ENCODE results near the gene SUPT4H1. TPM values are rescaled to one million over a fixed set of nuclear protein-coding genes. Genes with fewer than 3 reads are reported as not detected.

SUPT4H1 gene
- total and polyA plus RNA-seq, 2 experiments from 2014 or later, result 82.2 to 83.7 TPM

DNA sequence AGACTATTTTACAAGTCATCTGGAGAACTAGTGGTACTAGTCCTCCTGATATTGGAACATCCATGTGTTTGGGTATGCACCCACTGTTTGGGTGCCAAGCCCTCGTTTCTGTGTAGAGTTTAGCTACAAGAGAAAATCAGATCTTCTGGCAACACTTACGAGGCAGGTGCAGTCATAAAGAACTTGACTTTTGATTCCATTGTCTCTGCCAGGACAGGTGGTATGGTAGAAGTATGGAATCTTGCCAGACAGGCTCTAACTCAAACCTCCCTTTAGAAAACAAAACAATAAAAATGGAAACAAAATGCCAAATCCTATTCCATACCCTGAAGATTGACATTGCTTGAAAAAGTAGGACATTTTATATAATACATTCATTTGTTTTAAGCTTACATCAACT lies 49.3 kb upstream of the SUPT4H1 start:
- no peak for ATAC-seq
- Mint-ChIP-seq H3K36me3 (ENCODE audit: low read depth) (no peaks in the 10 kb centered on the region), H3K4me3 (no peak overlapping the region), H3K9me3 (no peaks in the 10 kb centered on the region), H3K27me3 (ENCODE audit: insufficient read depth, low read depth, poor library complexity) (peaks cover 75% of the 10 kb centered on the region), H3K27ac (no peak overlapping the region), H3K4me1 (peaks cover 40% of the 10 kb centered on the region)
- peaks cover 32% of the 10 kb centered on the region for H3K4me1 ChIP-seq (ENCODE audit: insufficient read depth)
- no peaks in the 10 kb centered on the region for H3K36me3 ChIP-seq (ENCODE audit: insufficient read depth)
- no peaks in the 10 kb centered on the region for H3K79me2 ChIP-seq (replicated peaks; ENCODE audit: insufficient read depth)
- TF ChIP-seq, protein P1, sequence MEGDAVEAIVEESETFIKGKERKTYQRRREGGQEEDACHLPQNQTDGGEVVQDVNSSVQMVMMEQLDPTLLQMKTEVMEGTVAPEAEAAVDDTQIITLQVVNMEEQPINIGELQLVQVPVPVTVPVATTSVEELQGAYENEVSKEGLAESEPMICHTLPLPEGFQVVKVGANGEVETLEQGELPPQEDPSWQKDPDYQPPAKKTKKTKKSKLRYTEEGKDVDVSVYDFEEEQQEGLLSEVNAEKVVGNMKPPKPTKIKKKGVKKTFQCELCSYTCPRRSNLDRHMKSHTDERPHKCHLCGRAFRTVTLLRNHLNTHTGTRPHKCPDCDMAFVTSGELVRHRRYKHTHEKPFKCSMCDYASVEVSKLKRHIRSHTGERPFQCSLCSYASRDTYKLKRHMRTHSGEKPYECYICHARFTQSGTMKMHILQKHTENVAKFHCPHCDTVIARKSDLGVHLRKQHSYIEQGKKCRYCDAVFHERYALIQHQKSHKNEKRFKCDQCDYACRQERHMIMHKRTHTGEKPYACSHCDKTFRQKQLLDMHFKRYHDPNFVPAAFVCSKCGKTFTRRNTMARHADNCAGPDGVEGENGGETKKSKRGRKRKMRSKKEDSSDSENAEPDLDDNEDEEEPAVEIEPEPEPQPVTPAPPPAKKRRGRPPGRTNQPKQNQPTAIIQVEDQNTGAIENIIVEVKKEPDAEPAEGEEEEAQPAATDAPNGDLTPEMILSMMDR (conservative IDR thresholded peaks at IDR 0.05; ENCODE audit: low read depth in 2 of 2), result no peak
- TF ChIP-seq JUNB (IDR thresholded peaks at IDR 0.05; ENCODE audit: unreplicated experiment) (no peak), POLR2AphosphoS5 (IDR thresholded peaks at IDR 0.05; ENCODE audit: low read depth) (no peak), EZH2phosphoT487 (IDR thresholded peaks at IDR 0.05; ENCODE audit: unreplicated experiment) (no peak), NANOG (IDR thresholded peaks at IDR 0.05; ENCODE audit: borderline replicate concordance) (no peak), STAT1 (IDR thresholded peaks at IDR 0.05; ENCODE audit: unreplicated experiment) (no peak), CREB1 (CRISPR knock-in tag; IDR thresholded peaks at IDR 0.05; ENCODE audit: low read depth) (no peak), EZH2 (IDR thresholded peaks at IDR 0.05; ENCODE audit: low read depth, unreplicated experiment) (no peak), ZNF331 (CRISPR knock-in tag; IDR thresholded peaks at IDR 0.05; ENCODE audit: low read depth) (no peak), ZNF114 (CRISPR knock-in tag; IDR thresholded peaks at IDR 0.05) (no peak)
- TF ChIP-seq, protein P2, sequence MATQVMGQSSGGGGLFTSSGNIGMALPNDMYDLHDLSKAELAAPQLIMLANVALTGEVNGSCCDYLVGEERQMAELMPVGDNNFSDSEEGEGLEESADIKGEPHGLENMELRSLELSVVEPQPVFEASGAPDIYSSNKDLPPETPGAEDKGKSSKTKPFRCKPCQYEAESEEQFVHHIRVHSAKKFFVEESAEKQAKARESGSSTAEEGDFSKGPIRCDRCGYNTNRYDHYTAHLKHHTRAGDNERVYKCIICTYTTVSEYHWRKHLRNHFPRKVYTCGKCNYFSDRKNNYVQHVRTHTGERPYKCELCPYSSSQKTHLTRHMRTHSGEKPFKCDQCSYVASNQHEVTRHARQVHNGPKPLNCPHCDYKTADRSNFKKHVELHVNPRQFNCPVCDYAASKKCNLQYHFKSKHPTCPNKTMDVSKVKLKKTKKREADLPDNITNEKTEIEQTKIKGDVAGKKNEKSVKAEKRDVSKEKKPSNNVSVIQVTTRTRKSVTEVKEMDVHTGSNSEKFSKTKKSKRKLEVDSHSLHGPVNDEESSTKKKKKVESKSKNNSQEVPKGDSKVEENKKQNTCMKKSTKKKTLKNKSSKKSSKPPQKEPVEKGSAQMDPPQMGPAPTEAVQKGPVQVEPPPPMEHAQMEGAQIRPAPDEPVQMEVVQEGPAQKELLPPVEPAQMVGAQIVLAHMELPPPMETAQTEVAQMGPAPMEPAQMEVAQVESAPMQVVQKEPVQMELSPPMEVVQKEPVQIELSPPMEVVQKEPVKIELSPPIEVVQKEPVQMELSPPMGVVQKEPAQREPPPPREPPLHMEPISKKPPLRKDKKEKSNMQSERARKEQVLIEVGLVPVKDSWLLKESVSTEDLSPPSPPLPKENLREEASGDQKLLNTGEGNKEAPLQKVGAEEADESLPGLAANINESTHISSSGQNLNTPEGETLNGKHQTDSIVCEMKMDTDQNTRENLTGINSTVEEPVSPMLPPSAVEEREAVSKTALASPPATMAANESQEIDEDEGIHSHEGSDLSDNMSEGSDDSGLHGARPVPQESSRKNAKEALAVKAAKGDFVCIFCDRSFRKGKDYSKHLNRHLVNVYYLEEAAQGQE (IDR thresholded peaks at IDR 0.05; ENCODE audit: unreplicated experiment), result no peak
- TF ChIP-seq, protein P3, sequence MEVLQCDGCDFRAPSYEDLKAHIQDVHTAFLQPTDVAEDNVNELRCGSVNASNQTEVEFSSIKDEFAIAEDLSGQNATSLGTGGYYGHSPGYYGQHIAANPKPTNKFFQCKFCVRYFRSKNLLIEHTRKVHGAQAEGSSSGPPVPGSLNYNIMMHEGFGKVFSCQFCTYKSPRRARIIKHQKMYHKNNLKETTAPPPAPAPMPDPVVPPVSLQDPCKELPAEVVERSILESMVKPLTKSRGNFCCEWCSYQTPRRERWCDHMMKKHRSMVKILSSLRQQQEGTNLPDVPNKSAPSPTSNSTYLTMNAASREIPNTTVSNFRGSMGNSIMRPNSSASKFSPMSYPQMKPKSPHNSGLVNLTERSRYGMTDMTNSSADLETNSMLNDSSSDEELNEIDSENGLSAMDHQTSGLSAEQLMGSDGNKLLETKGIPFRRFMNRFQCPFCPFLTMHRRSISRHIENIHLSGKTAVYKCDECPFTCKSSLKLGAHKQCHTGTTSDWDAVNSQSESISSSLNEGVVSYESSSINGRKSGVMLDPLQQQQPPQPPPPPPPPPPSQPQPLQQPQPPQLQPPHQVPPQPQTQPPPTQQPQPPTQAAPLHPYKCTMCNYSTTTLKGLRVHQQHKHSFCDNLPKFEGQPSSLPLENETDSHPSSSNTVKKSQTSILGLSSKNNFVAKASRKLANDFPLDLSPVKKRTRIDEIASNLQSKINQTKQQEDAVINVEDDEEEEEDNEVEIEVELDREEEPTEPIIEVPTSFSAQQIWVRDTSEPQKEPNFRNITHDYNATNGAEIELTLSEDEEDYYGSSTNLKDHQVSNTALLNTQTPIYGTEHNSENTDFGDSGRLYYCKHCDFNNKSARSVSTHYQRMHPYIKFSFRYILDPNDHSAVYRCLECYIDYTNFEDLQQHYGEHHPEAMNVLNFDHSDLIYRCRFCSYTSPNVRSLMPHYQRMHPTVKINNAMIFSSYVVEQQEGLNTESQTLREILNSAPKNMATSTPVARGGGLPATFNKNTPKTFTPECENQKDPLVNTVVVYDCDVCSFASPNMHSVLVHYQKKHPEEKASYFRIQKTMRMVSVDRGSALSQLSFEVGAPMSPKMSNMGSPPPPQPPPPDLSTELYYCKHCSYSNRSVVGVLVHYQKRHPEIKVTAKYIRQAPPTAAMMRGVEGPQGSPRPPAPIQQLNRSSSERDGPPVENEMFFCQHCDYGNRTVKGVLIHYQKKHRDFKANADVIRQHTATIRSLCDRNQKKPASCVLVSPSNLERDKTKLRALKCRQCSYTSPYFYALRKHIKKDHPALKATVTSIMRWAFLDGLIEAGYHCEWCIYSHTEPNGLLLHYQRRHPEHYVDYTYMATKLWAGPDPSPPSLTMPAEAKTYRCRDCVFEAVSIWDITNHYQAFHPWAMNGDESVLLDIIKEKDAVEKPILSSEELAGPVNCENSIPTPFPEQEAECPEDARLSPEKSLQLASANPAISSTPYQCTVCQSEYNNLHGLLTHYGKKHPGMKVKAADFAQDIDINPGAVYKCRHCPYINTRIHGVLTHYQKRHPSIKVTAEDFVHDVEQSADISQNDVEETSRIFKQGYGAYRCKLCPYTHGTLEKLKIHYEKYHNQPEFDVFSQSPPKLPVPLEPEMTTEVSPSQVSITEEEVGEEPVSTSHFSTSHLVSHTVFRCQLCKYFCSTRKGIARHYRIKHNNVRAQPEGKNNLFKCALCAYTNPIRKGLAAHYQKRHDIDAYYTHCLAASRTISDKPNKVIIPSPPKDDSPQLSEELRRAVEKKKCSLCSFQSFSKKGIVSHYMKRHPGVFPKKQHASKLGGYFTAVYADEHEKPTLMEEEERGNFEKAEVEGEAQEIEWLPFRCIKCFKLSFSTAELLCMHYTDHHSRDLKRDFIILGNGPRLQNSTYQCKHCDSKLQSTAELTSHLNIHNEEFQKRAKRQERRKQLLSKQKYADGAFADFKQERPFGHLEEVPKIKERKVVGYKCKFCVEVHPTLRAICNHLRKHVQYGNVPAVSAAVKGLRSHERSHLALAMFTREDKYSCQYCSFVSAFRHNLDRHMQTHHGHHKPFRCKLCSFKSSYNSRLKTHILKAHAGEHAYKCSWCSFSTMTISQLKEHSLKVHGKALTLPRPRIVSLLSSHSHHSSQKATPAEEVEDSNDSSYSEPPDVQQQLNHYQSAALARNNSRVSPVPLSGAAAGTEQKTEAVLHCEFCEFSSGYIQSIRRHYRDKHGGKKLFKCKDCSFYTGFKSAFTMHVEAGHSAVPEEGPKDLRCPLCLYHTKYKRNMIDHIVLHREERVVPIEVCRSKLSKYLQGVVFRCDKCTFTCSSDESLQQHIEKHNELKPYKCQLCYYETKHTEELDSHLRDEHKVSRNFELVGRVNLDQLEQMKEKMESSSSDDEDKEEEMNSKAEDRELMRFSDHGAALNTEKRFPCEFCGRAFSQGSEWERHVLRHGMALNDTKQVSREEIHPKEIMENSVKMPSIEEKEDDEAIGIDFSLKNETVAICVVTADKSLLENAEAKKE (CRISPR knock-in tag; IDR thresholded peaks at IDR 0.05), result no peak
- TF ChIP-seq, protein P4, sequence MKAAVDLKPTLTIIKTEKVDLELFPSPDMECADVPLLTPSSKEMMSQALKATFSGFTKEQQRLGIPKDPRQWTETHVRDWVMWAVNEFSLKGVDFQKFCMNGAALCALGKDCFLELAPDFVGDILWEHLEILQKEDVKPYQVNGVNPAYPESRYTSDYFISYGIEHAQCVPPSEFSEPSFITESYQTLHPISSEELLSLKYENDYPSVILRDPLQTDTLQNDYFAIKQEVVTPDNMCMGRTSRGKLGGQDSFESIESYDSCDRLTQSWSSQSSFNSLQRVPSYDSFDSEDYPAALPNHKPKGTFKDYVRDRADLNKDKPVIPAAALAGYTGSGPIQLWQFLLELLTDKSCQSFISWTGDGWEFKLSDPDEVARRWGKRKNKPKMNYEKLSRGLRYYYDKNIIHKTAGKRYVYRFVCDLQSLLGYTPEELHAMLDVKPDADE (IDR thresholded peaks at IDR 0.05), result no peak
- H4K20me1 ChIP-seq (replicated peaks; ENCODE audit: insufficient read depth), result no peaks in the 10 kb centered on the region
- no peaks in the 10 kb centered on the region for H3F3A ChIP-seq (replicated peaks; ENCODE audit: low read depth)
- no peak for DNase-seq (ENCODE audit: low spot score)
- no peak overlapping the region for H2AFZ ChIP-seq
- peaks cover 94% of the 10 kb centered on the region for H3K27me3 ChIP-seq (ENCODE audit: insufficient read depth)
- H3K9me2 ChIP-seq (ENCODE audit: insufficient read depth), result no peaks in the 10 kb centered on the region
- no peak overlapping the region for H3K4me3 ChIP-seq
- no peak overlapping the region for H3K27ac ChIP-seq (ENCODE audit: low read depth)
- H3K4me2 ChIP-seq, result no peak overlapping the region
